CMK (cell line): ENCODE results near the gene HBS1L.

Experiments used
- DNase-seq: peaks from one replicate; pipeline ENCODE4 v3.0.0-alpha.2; 2010; ENCODE audit warnings: low read depth

The HBS1L gene

GRCh38 chr6:134949927-134950326 lies 104.7 kb downstream of the HBS1L start, which contains the start of gene ALDH8A1:
Gene ALDH8A1 (minus strand): TSS chr6:134950101. CDS start chr6:134950053, 48 bp downstream.
- no peak for DNase-seq

- DNase-seq = no peak
Observed at GRCh38 chr6:134948691-134949090, 105.9 kb downstream of the HBS1L start.

- DNase-seq = no peak
Observed at GRCh38 chr6:134948142-134948541, 106.5 kb downstream of the HBS1L start.

- no peak for DNase-seq
Observed at GRCh38 chr6:134945045-134945444, 109.6 kb downstream of the HBS1L start.

GRCh38 chr6:134943522-134944111 lies 111.0 kb downstream of the HBS1L start:
- no peak for DNase-seq

- no peak for DNase-seq
Observed at GRCh38 chr6:134938896-134939295, 115.7 kb downstream of the HBS1L start.

- DNase-seq = no peak
Observed at GRCh38 chr6:134937426-134937825, 117.2 kb downstream of the HBS1L start.

- DNase-seq = no peak
Observed at GRCh38 chr6:134936931-134937330, 117.7 kb downstream of the HBS1L start.

- DNase-seq = no peak
Observed at GRCh38 chr6:134936476-134936875, 118.1 kb downstream of the HBS1L start.

- DNase-seq = no peak
Observed at GRCh38 chr6:134934793-134935485, 119.7 kb downstream of the HBS1L start.

GRCh38 chr6:134932535-134933470 lies 121.8 kb downstream of the HBS1L start:
- no peak for DNase-seq

- no peak for DNase-seq
Observed at GRCh38 chr6:134932098-134932497, 122.5 kb downstream of the HBS1L start.

GRCh38 chr6:134930463-134930862 lies 124.2 kb downstream of the HBS1L start:
- DNase-seq = no peak

GRCh38 chr6:134928151-134928900 lies 126.3 kb downstream of the HBS1L start:
- no peak for DNase-seq

- no peak for DNase-seq
Observed at GRCh38 chr6:134925800-134926199, 128.8 kb downstream of the HBS1L start.

GRCh38 chr6:134921721-134922261 lies 132.8 kb downstream of the HBS1L start:
- no peak for DNase-seq

GRCh38 chr6:134921276-134921675 lies 133.3 kb downstream of the HBS1L start:
- no peak for DNase-seq

GRCh38 chr6:134920422-134920821 lies 134.2 kb downstream of the HBS1L start:
- DNase-seq = no peak

- DNase-seq = no peak
Observed at GRCh38 chr6:134918418-134918961, 136.1 kb downstream of the HBS1L start.

- DNase-seq = no peak
Observed at GRCh38 chr6:134911547-134911946, 143.1 kb downstream of the HBS1L start.

- DNase-seq = no peak
Observed at GRCh38 chr6:134910593-134910935, 144.1 kb downstream of the HBS1L start.
